GM18868 (cell line): ENCODE data around the gene OR10A6.

Experiments
- ATAC-seq: cut with Tn5 transposase; IDR thresholded peaks from one replicate; pipeline ENCODE4 v1.9.1; 2021; ENCODE audit warnings: mild to moderate bottlenecking, moderate library complexity; ENCODE audit not compliant: unreplicated experiment

OR10A6 gene, protein sequence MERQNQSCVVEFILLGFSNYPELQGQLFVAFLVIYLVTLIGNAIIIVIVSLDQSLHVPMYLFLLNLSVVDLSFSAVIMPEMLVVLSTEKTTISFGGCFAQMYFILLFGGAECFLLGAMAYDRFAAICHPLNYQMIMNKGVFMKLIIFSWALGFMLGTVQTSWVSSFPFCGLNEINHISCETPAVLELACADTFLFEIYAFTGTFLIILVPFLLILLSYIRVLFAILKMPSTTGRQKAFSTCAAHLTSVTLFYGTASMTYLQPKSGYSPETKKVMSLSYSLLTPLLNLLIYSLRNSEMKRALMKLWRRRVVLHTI

GRCh38 chr11:7931168-7931567 lies at the start of gene OR10A6:
OR10A6 (minus strand) TSS chr11:7931268; CDS start chr11:7928662, 2,606 bp downstream.
- no peak for ATAC-seq

- ATAC-seq, result no peak
These were observed 46.3 kb upstream of the OR10A6 start for GRCh38 chr11:7977232-7977917.

DNA sequence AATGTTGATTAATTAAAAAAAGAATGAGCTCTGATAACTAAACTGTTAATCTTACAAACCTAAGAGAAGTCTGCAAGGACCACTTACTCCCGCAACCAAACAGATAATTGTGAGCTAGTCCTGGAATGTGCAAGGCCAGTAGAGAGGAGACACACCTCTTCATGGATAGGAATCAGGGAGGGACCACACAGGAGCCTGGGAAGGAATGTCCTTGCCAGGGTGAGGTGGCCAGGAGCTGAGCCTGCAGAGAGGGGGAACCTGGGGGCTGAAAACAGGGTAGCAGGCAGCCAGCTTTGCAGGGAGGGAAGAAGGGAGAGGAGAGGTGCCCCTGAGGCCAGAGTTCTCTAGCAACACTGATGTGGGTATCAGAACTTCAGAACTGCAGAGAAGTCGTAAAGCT lies 43.6 kb upstream of the OR10A6 start:
- ATAC-seq, result no peak

- ATAC-seq, result no peak
These were observed 41.9 kb upstream of the OR10A6 start for GRCh38 chr11:7973011-7973410.

DNA sequence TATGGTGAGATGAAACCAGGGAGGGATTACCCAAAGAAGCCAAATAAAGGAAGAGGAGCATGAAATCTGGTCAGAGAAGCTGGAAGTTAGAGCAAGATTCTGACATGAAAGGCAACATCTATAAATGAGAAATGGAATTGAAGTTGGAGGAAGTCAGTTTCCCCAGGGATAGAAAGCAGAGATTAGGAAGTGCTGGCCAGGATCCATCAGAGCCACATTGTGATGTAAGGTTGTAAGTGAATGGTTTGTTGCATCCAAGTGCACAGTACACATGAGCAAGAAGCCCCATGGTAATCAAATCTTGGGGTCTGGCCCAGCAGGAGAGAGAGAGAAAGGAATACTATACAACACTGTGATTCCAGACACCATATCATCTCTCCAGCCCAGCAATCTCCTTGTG lies 40.8 kb upstream of the OR10A6 start:
- ATAC-seq, result no peak

DNA sequence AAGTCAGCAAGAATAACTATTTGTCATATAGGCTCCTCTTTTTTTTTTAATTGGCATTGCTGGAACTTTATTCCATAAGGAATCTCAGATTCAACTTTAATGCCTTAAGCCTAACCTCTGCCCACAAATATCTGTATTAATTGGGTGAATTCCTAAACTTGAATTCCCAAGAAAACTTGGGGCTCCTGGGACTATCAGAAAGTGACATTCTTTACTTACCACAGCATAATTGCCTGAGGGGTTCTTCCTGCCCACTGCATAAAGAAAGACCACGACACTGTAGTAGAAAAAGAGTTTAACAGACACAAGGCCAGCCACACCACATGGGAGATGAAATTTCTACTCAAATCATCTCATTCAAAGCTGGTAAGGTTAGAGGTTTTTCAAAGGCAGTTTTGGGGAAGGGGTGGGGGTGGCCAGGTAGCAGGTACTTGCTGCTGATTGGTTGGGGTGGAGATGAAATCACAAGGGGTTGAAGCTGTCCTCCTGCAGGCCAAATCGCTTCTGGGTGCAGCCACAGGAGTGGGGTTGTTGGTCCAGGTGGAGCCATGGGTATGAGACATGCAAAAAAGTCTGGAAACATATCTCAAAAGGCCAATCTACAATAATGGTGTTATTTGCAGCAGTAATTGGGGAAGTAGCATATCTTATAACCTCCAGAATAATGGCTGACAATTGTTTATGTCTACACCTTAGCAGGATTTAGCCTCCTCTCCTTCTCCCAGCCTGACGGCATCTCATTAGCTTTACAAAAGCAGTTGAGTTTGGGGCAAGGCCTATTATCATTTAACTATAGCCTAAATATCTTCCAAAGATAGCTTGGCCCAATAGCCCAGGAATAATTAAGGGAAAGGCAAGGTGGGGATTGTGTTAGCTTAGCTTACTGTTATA lies 38.9 kb upstream of the OR10A6 start:
- ATAC-seq, result no peak

GRCh38 chr11:7968686-7969085 lies 37.6 kb upstream of the OR10A6 start:
- ATAC-seq, result no peak

- ATAC-seq, result no peak
These were observed 36.8 kb upstream of the OR10A6 start for GRCh38 chr11:7967826-7968225.

DNA sequence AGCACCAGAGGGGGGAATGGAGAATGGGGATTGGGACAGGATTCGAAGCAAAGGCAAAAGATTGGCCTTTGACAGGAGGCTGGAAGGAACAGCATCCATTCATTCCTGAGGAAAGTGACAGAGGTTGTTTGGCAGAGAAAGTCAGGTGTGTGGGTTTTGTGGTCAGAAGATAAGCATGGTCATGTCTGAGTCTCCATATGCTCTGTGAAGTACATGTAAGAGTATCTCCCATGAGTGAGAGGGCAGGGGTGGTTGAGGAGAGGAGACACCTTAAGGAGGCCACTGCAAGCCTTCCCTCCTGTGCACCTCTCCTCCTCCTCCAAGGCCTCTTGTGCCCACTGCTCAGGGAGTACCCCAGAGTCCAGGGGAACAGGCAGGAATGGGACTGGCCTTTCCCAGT lies 36.0 kb upstream of the OR10A6 start:
- no peak for ATAC-seq

DNA sequence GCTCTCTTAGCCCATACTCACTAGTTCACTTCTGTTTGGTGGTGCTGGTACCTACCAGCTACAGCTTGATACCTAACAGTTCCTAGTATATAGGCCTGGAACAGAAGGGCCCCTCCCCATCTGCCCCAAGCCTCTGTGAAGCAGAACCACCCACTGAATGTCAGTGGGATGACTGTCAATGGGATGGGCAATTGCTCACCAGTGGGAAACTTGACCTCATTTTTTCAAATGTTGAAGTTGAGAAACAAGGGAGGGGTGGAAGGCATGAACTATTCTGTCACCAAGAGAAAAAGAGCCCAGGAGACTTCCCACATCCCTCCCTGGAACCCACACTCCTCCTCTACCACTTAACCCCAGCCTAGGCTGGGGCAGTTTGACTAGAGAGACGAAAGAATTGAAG lies 34.3 kb upstream of the OR10A6 start, which contains the start of gene NLRP10:
TSS of gene NLRP10 (minus strand) at position 62 of the 400 bp plus-strand sequence. CDS start 1,952 bp downstream, outside the sequence.
- no peak for ATAC-seq

DNA sequence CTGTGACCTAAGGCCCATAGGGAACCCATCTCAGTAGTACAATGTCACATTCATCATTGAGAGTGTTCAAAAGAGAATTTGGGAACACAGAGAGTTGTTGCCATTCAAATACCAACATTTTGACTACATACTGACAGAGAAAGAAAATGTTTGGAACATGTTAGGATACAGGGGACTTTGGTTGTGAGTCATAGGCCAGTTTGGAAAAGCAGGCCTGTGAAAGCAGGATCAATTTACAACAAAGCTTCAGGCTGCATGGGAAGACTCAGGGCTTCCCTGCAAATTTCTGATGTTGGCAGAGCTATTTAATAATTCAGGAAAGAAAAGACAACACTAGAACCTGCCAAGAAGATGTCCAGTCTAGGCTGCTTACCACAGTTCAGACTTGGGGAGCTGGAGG lies 33.8 kb upstream of the OR10A6 start:
- no peak for ATAC-seq

GRCh38 chr11:7964261-7964660 lies 33.2 kb upstream of the OR10A6 start:
- no peak for ATAC-seq

DNA sequence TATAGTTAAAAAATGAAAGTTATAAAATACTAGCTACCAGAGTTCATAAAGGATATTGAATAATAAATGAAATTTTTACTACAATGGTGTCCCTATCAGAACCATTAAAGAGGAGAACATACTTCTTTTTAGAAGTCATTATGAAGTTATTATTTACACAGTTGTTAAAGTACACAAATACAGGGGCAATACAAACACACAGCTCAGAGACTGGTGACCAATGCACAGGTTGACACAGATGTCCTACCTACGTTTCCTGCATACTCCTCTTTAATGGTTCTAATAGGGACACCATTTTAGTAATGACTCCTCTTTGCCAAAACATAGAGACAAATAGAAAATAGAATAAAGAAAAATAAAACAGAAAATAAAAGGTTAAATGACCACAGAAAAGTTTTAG lies 24.1 kb upstream of the OR10A6 start:
- no peak for ATAC-seq

GRCh38 chr11:7949934-7950333 lies 18.9 kb upstream of the OR10A6 start:
- no peak for ATAC-seq

DNA sequence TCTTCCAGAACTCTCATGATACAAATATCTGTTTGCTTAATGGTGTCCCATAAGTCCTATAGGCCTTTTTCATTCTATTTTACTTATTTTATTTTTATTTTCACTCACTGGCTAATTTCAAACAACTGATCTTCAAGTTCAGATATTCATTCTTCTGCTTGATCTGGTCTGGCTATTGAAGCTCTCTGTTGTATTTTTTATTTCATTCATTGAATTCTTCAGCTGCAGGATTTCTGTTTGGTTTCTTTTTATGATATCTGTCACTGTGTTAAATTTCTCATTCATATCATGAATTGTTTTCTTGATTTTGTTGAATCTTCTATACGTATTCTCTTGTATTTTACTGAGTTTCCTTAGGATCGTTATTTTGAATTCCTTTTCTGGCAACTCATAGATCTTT lies 13.1 kb upstream of the OR10A6 start:
- no peak for ATAC-seq

DNA sequence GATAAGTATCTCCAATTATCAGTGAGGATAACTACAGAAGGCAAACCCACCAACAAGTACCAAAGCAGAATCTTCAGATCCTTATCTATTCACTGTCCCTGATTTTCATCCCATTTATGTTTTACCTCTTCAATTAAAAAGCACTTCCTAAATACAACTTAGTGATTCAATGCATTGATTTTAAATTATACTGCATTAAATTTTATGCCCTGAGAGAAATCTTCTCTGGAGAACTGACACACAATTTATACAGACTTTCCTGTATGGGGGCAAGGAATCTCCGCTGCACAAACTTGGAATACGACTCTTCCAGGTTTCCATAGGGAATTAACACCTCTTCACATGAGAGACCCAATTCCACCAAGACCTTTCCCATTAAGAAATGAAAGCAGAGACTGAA lies 10.5 kb upstream of the OR10A6 start, which contains the start of gene OR10A3:
TSS of gene OR10A3 (minus strand) at position 101 of the 400 bp plus-strand sequence. CDS start 2,188 bp downstream, outside the sequence.
- no peak for ATAC-seq

GRCh38 chr11:7941146-7941545 lies 10.1 kb upstream of the OR10A6 start:
- no peak for ATAC-seq

- no peak for ATAC-seq
These were observed 5.5 kb upstream of the OR10A6 start for GRCh38 chr11:7936615-7937014.

GRCh38 chr11:7927635-7928034 lies 3.4 kb downstream of the OR10A6 start:
- ATAC-seq, result no peak

- no peak for ATAC-seq
These were observed 6.5 kb downstream of the OR10A6 start for GRCh38 chr11:7924536-7924935.

DNA sequence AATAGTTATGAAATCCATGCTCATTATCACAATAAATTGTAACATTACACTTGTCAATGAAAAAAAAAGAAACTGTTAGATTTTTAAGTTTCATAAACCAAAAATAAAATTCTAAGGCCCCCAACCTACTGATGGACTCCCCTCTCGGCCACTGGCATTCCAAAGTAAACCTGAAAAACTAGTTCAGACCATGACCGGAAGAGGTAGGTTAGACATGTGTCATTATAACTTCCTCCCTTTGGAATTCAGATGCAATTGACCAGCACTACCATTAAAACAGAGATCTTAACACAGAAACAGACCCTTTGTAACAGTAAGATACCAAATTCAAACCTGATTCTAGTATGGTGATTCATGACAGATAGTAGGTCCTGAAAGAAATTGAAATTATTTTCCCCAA lies 12.9 kb downstream of the OR10A6 start:
- ATAC-seq, result no peak
